Measurements from ENCODE around the gene DERL2.

The DERL2 gene

GRCh38 chr17:5501685-5502084 is 15.7 kb upstream of the DERL2 start:
- DNase-seq (ENCODE audit: low read depth) = no peak

GRCh38 chr17:5500589-5501391 is 14.8 kb upstream of the DERL2 start:
- peak; percentile 38 for DNase-seq (ENCODE audit: low read depth)

- no peak for DNase-seq (ENCODE audit: low read depth)
Measured at GRCh38 chr17:5500247-5500588, 14.2 kb upstream of the DERL2 start.

GRCh38 chr17:5499476-5500231 is 13.7 kb upstream of the DERL2 start:
- DNase-seq (ENCODE audit: low read depth) = no peak

GRCh38 chr17:5492970-5493369 is 7.0 kb upstream of the DERL2 start:
- no peak for DNase-seq (ENCODE audit: low read depth)

- DNase-seq (ENCODE audit: low read depth) = no peak
Measured at GRCh38 chr17:5488752-5489151, 2.8 kb upstream of the DERL2 start.

GRCh38 chr17:5486206-5487124 is 487 bp upstream of the DERL2 start, which contains the start of gene MIS12:
TSS of gene MIS12 (plus strand) at chr17:5486566. CDS start at chr17:5488863, 2,297 bp downstream.
- DNase-seq (ENCODE audit: low read depth) = peak; percentile 99

- no peak for DNase-seq (ENCODE audit: low read depth)
Measured at GRCh38 chr17:5481451-5481850, 4.5 kb downstream of the DERL2 start.

GRCh38 chr17:5480962-5481361 is 5.0 kb downstream of the DERL2 start:
- no peak for DNase-seq (ENCODE audit: low read depth)

- DNase-seq (ENCODE audit: low read depth) = no peak
Measured at GRCh38 chr17:5478992-5479391, 7.0 kb downstream of the DERL2 start.

- DNase-seq (ENCODE audit: low read depth) = no peak
Measured at GRCh38 chr17:5473906-5474305, 12.1 kb downstream of the DERL2 start.

GRCh38 chr17:5472511-5472910 is 13.5 kb downstream of the DERL2 start:
- DNase-seq (ENCODE audit: low read depth) = no peak

GRCh38 chr17:5468075-5468473 is 17.9 kb downstream of the DERL2 start:
- no peak for DNase-seq (ENCODE audit: low read depth)

GRCh38 chr17:5467416-5467815 is 18.6 kb downstream of the DERL2 start:
- DNase-seq (ENCODE audit: low read depth) = no peak

GRCh38 chr17:5466295-5466694 is 19.7 kb downstream of the DERL2 start:
- DNase-seq (ENCODE audit: low read depth) = no peak

- no peak for DNase-seq (ENCODE audit: low read depth)
Measured at GRCh38 chr17:5464717-5465507, 21.1 kb downstream of the DERL2 start.

- no peak for DNase-seq (ENCODE audit: low read depth)
Measured at GRCh38 chr17:5446786-5447185, 39.2 kb downstream of the DERL2 start.

- no peak for DNase-seq (ENCODE audit: low read depth)
Measured at GRCh38 chr17:5444209-5444608, 41.8 kb downstream of the DERL2 start.

- no peak for DNase-seq (ENCODE audit: low read depth)
Measured at GRCh38 chr17:5443728-5444127, 42.2 kb downstream of the DERL2 start.

GRCh38 chr17:5439446-5439764 is 46.6 kb downstream of the DERL2 start:
- DNase-seq (ENCODE audit: low read depth) = no peak

GRCh38 chr17:5438716-5439445 is 47.1 kb downstream of the DERL2 start, which contains the start of gene C1QBP:
TSS of gene C1QBP (minus strand) at chr17:5439155. CDS start at chr17:5439073, 82 bp downstream.
- peak; percentile 80 for DNase-seq (ENCODE audit: low read depth)

Data from GM04504 (cell line).